ENCODE measurements around the gene GLOD5.

The GLOD5 gene

DNA sequence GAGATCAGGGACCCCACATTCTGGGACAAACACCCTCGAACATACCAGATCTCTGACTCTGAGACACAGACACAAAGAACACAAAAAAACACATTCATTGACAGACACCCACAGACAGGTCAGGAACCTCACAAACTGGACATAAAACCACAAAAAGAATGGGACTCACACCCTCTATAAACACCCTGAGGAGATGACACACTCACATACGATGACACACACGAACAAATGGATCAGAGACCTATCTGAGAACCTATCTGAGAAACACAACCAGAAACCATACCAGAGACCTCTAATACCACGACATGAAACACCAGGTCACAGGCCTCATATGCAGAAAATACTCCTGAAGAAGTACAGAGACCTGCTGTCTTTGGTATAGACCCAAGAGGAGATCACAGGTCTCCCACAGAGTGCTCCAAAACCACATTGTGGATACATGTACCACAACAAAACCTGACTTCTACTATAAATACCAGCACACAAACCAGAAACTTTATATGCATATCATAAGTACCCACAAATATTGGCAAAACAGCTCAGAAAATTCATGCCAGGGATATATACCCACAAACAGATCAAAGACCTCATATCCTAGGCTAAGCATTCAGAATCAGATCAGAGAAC is 45.6 kb upstream of the GLOD5 start:
- Histone ChIP-seq H3K9me3 (no peaks in the 10 kb centered on the region), H3K27ac (no peak overlapping the region), H3K4me3 (no peak overlapping the region), H3K36me3 (no peaks in the 10 kb centered on the region), H3K4me1 (no peaks in the 10 kb centered on the region), H3K27me3 (no peaks in the 10 kb centered on the region)
- intact Hi-C loops (cut with DNase I; ENCODE audit: low total_unique reads), result no loop called here
- TF ChIP-seq, protein P1, sequence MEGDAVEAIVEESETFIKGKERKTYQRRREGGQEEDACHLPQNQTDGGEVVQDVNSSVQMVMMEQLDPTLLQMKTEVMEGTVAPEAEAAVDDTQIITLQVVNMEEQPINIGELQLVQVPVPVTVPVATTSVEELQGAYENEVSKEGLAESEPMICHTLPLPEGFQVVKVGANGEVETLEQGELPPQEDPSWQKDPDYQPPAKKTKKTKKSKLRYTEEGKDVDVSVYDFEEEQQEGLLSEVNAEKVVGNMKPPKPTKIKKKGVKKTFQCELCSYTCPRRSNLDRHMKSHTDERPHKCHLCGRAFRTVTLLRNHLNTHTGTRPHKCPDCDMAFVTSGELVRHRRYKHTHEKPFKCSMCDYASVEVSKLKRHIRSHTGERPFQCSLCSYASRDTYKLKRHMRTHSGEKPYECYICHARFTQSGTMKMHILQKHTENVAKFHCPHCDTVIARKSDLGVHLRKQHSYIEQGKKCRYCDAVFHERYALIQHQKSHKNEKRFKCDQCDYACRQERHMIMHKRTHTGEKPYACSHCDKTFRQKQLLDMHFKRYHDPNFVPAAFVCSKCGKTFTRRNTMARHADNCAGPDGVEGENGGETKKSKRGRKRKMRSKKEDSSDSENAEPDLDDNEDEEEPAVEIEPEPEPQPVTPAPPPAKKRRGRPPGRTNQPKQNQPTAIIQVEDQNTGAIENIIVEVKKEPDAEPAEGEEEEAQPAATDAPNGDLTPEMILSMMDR (IDR thresholded peaks at IDR 0.05), result no peak
- DNase-seq, result no peak

GRCh38 chrX:48719958-48720357 is 41.6 kb upstream of the GLOD5 start:
- no peak overlapping the region for H3K4me3 ChIP-seq
- intact Hi-C loops (cut with DNase I; ENCODE audit: low total_unique reads), result no loop called here

GRCh38 chrX:48720577-48721250 is 40.8 kb upstream of the GLOD5 start:
- Histone ChIP-seq H3K27ac (no peak overlapping the region), H3K36me3 (no peaks in the 10 kb centered on the region), H3K27me3 (no peaks in the 10 kb centered on the region), H3K9me3 (no peaks in the 10 kb centered on the region), H3K4me3 (no peak overlapping the region), H3K4me1 (no peaks in the 10 kb centered on the region)
- DNase-seq, result no peak
- intact Hi-C loops (cut with DNase I; ENCODE audit: low total_unique reads), result no loop called here
- TF ChIP-seq, protein P1 (IDR thresholded peaks at IDR 0.05), result no peak

More at GRCh38 chrX:48719958-48720357, 41.6 kb upstream of the GLOD5 start:
- no peaks in the 10 kb centered on the region for H3K27me3 ChIP-seq
- H3K27ac ChIP-seq, result no peak overlapping the region
- TF ChIP-seq, protein P1 (IDR thresholded peaks at IDR 0.05), result no peak
- no peaks in the 10 kb centered on the region for H3K9me3 ChIP-seq
- H3K4me1 ChIP-seq, result no peaks in the 10 kb centered on the region
- no peaks in the 10 kb centered on the region for H3K36me3 ChIP-seq
- DNase-seq, result no peak

DNA sequence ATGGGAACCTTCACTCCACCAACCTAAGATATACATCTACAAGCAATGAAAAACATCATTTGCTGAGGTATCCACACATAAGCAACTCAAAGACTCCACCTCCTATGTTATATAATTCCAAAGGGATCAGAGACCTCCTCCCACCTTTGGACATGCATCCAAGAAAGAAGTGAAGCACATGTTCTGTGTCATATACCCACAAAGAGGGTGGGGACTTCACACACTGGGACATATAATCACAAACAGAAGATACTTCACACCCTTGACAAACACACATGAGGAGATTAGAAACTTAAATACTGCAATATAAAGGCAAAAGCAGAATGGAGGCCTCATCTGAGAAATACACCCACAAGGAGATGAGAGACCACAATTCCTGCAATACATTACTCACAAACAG is 39.6 kb upstream of the GLOD5 start:
- intact Hi-C loops (cut with DNase I; ENCODE audit: low total_unique reads), result no loop called here
- no peaks in the 10 kb centered on the region for H3K4me1 ChIP-seq
- DNase-seq, result no peak
- H3K36me3 ChIP-seq, result no peaks in the 10 kb centered on the region
- H3K4me3 ChIP-seq, result no peak overlapping the region
- no peaks in the 10 kb centered on the region for H3K27me3 ChIP-seq
- H3K9me3 ChIP-seq, result no peaks in the 10 kb centered on the region
- TF ChIP-seq, protein P1 (IDR thresholded peaks at IDR 0.05), result no peak
- H3K27ac ChIP-seq, result no peak overlapping the region

DNA sequence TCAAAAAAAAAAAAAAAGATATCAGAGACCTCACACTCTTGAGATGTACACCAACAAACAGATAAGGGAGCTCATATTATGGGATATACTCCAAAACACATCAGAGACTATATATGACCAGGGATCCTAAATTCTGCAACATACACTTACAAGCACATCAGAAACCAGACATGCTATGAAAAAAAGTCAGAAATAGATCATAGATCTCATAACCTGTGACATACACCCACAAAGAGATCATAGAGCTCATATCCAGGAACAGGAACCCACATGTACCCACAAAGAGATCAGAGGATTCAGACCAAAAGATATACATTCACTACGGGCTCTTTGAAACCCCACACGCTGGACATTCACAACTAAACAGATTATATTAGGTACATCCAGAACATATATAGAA is 35.0 kb upstream of the GLOD5 start:
- no peak for DNase-seq
- H3K4me1 ChIP-seq, result no peaks in the 10 kb centered on the region
- intact Hi-C loops (cut with DNase I; ENCODE audit: low total_unique reads), result no loop called here
- H3K27ac ChIP-seq, result no peak overlapping the region
- no peaks in the 10 kb centered on the region for H3K36me3 ChIP-seq
- TF ChIP-seq, protein P1 (IDR thresholded peaks at IDR 0.05), result no peak
- H3K4me3 ChIP-seq, result no peak overlapping the region
- no peaks in the 10 kb centered on the region for H3K9me3 ChIP-seq
- no peaks in the 10 kb centered on the region for H3K27me3 ChIP-seq

Measured in tibial artery (tissue), 4 donors.